IMR-90 (cell line): ENCODE measurements around the gene DAPK1. TPM values are rescaled to one million over a fixed set of nuclear protein-coding genes. Genes with fewer than 3 reads are reported as not detected.

Experiments used
- ATAC-seq: fragments of 200-7000 bp; cut with Tn5 transposase; 2 replicates; pipeline ENCODE4 v1.9.1; 2020; ENCODE audit warnings: low read depth, mild to moderate bottlenecking, moderate library complexity
- BruUV-seq: library from RNA; stranded (reverse); fragments of 400-500 nt; replicated peaks from 2 replicates; lab custom pipeline; 2021; lab: Mats Ljungman, UMichigan
- CTCF ChIA-PET: fragments of 300-600 bp; formaldehyde crosslinking; extraction: SDS; loops from one replicate; lab custom pipeline; 2021; ENCODE audit warnings: antibody characterized with exemption; lab: Yijun Ruan, JAX
- POLR2A ChIA-PET: fragments of 300-600 bp; sonication (Branson Sonifier 250); formaldehyde crosslinking; loops from one replicate; lab custom pipeline; 2022; ENCODE audit warnings: antibody characterized with exemption; ENCODE audit not compliant: unreplicated experiment; lab: Charles Lee
- DNase-seq: peaks from one replicate; pipeline ENCODE4 v3.0.0; 2013
- H2AFZ ChIP-seq: replicated peaks from 2 replicates; pipeline ENCODE3; 2013; ENCODE audit warnings: low read length, mild to moderate bottlenecking; ENCODE audit not compliant: poor library complexity
- H2AK5ac ChIP-seq: 2 replicates; pipeline ENCODE4 v1.6.1; 2013; ENCODE audit warnings: low read depth, low read length, inconsistent platforms
- H2AK9ac ChIP-seq: replicated peaks from 2 replicates; pipeline ENCODE3; 2013; ENCODE audit warnings: mild to moderate bottlenecking, low read depth, low read length, moderate library complexity; ENCODE audit not compliant: poor library complexity
- H2BK120ac ChIP-seq: 2 replicates; pipeline ENCODE4 v1.6.1; 2013; ENCODE audit warnings: low read depth, low read length, inconsistent platforms
- H2BK15ac ChIP-seq: 3 replicates; pipeline ENCODE4 v1.6.1; 2013; ENCODE audit warnings: low read depth, low read length, inconsistent platforms
- H2BK20ac ChIP-seq: 2 replicates; pipeline ENCODE4 v1.6.1; 2013; ENCODE audit warnings: low read depth, mild to moderate bottlenecking, inconsistent platforms, low read length, moderate library complexity
- H2BK5ac ChIP-seq: 2 replicates; pipeline ENCODE4 v1.6.1; 2013; ENCODE audit warnings: mild to moderate bottlenecking, low read depth, low read length, inconsistent platforms; ENCODE audit not compliant: poor library complexity, severe bottlenecking
- H3K14ac ChIP-seq: replicated peaks from 2 replicates; pipeline ENCODE4 v1.6.1; 2013; ENCODE audit warnings: low read depth, low read length, inconsistent platforms
- H3K18ac ChIP-seq: 2 replicates; pipeline ENCODE4 v1.6.1; 2013; ENCODE audit warnings: low read depth, low read length, control low read depth
- H3K23ac ChIP-seq: 2 replicates; pipeline ENCODE4 v1.6.1; 2013; ENCODE audit warnings: low read depth, low read length, inconsistent platforms
- H3K27ac ChIP-seq: 2 replicates; pipeline ENCODE4 v1.5.1; 2013; ENCODE audit warnings: mild to moderate bottlenecking, control low read depth, low read length; ENCODE audit not compliant: insufficient read depth
- H3K27me3 ChIP-seq: 2 replicates; pipeline ENCODE4 v1.6.1; 2013; ENCODE audit warnings: low read length; ENCODE audit not compliant: control insufficient read depth, insufficient read depth
- H3K36me3 ChIP-seq: 2 replicates; pipeline ENCODE4 v1.6.1; 2013; ENCODE audit warnings: low read length, mixed read lengths; ENCODE audit not compliant: control insufficient read depth, insufficient read depth
- H3K4ac ChIP-seq: 2 replicates; pipeline ENCODE4 v1.6.1; 2013; ENCODE audit warnings: low read depth, low read length, inconsistent platforms
- H3K4me1 ChIP-seq: 2 replicates; pipeline ENCODE4 v1.6.1; 2013; ENCODE audit warnings: low read length, mixed read lengths; ENCODE audit not compliant: control insufficient read depth, insufficient read depth
- H3K4me2 ChIP-seq: 2 replicates; pipeline ENCODE4 v1.6.1; 2013; ENCODE audit warnings: low read depth, mild to moderate bottlenecking, control low read depth, low read length, moderate library complexity
- H3K4me3 ChIP-seq: 2 replicates; pipeline ENCODE4 v1.5.1; 2013; ENCODE audit warnings: low read depth, mild to moderate bottlenecking, control low read depth, low read length, moderate library complexity; ENCODE audit not compliant: insufficient read depth
- H3K56ac ChIP-seq: 2 replicates; pipeline ENCODE4 v1.6.1; 2013; ENCODE audit warnings: low read length, inconsistent platforms; ENCODE audit not compliant: insufficient read depth; ENCODE audit errors: extremely low read depth
- H3K79me1 ChIP-seq, 2 experiments: 2 replicates each; pipeline ENCODE4 v1.6.1; 2013; ENCODE audit warnings: low read length in 2 of 2, inconsistent platforms in 1 of 2, low read depth in 1 of 2
- H3K9ac ChIP-seq: 2 replicates; pipeline ENCODE4 v1.6.1; 2013; ENCODE audit warnings: low read depth, low read length, control low read depth
- H3K9me1 ChIP-seq: 2 replicates; pipeline ENCODE4 v1.6.1; 2013; ENCODE audit warnings: low read length, inconsistent platforms; ENCODE audit not compliant: insufficient read depth
- H3K9me3 ChIP-seq: 2 replicates; pipeline ENCODE4 v1.6.1; 2013; ENCODE audit warnings: low read length; ENCODE audit not compliant: control insufficient read depth, insufficient read depth
- H4K20me1 ChIP-seq: 2 replicates; pipeline ENCODE4 v1.6.1; 2013; ENCODE audit warnings: low read length, inconsistent platforms; ENCODE audit not compliant: insufficient read depth
- H4K5ac ChIP-seq: 2 replicates; pipeline ENCODE4 v1.6.1; 2013; ENCODE audit warnings: mild to moderate bottlenecking, low read depth, low read length, control low read depth
- H4K8ac ChIP-seq, 2 experiments: 2 replicates each; pipeline ENCODE4 v1.6.1; 2013; ENCODE audit warnings: low read depth in 2 of 2, low read length in 2 of 2, control low read depth in 1 of 2, inconsistent platforms in 1 of 2
- H4K91ac ChIP-seq: 2 replicates; pipeline ENCODE4 v1.6.1; 2013; ENCODE audit warnings: low read depth, low read length, inconsistent platforms; ENCODE audit not compliant: insufficient read depth
- CHD1 ChIP-seq: IDR thresholded peaks from 2 replicates; pipeline ENCODE4 v1.6.1; 2012; ENCODE audit warnings: low read depth, low read length, improper control_type of control experiment
- CTCF ChIP-seq: conservative IDR thresholded peaks from 2 replicates; pipeline ENCODE4 v1.5.1; 2012; ENCODE audit warnings: mild to moderate bottlenecking, low read depth, low read length, improper control_type of control experiment
- ELK1 ChIP-seq: fragments of 150-350 bp; IDR thresholded peaks from 2 replicates; pipeline ENCODE4 v1.6.1; 2016; ENCODE audit warnings: low read depth, mild to moderate bottlenecking, low read length, moderate library complexity, borderline replicate concordance
- FOS ChIP-seq: fragments of 150-350 bp; IDR thresholded peaks from 2 replicates; pipeline ENCODE4 v1.6.1; 2016; ENCODE audit warnings: low read depth, low read length
- MAZ ChIP-seq: IDR thresholded peaks from 2 replicates; pipeline ENCODE4 v1.6.1; 2012; ENCODE audit warnings: low read depth, mild to moderate bottlenecking, low read length, improper control_type of control experiment, moderate library complexity, borderline replicate concordance
- NFE2L2 ChIP-seq: fragments of 150-350 bp; IDR thresholded peaks from 2 replicates; pipeline ENCODE4 v1.6.1; 2016; ENCODE audit warnings: low read depth, mild to moderate bottlenecking, low read length
- RAD21 ChIP-seq: IDR thresholded peaks from 2 replicates; pipeline ENCODE4 v1.6.1; 2012; ENCODE audit warnings: low read length, improper control_type of control experiment
- WGBS, 2 experiments: methylation state at CpG; one replicate each; pipeline versions ENCODE4 v1.1.5 to v1.1.7; 2013; ENCODE audit warnings: missing lambda C conversion rate in 2 of 2; ENCODE audit not compliant: insufficient read length in 1 of 2; ENCODE audit errors: extremely low coverage in 2 of 2; 5-methylcytosine and 5-hydroxymethylcytosine counted together
- dilution Hi-C: fragments of 300-500 bp; cut with HindIII; formaldehyde crosslinking; loops from one replicate; pipeline ENCODE4 v1.14.3; 2018; ENCODE audit warnings: low sequenced_read_pairs; ENCODE audit not compliant: unreplicated experiment
- in situ Hi-C: fragments of 300-500 bp; cut with MboI; formaldehyde crosslinking; loops from 3 replicates; pipeline ENCODE4 v1.14.3; 2019; ENCODE audit warnings: low sequenced_read_pairs, inconsistent platforms, mixed read lengths
- intact Hi-C: fragments of 100-400 bp; cut with micrococcal nuclease; formaldehyde crosslinking; loops from 2 replicates; pipeline ENCODE4 v1.10.0; 2022
- polyA plus RNA-seq, 3 experiments: library from polyadenylated mRNA; depleted of rRNA; stranded (reverse); fragments of >200 nt; gene quantifications; 2 replicates each; pipeline ENCODE4 v1.2.3, GENCODE V29; 2012; ENCODE audit warnings: low replicate concordance in 1 of 3
- total RNA-seq: library from RNA; depleted of rRNA; stranded (reverse); fragments of >200 nt; gene quantifications from 2 replicates; pipeline ENCODE4 v1.2.3, GENCODE V29; 2012

Gene DAPK1
- total and polyA plus RNA-seq, 2 of the 4 experiments (the other 2 are of a cell fraction): under 0.01 to 0.03 TPM

- no peak overlapping the region for H3K56ac ChIP-seq
- H3K4me3 ChIP-seq: no peak overlapping the region
- POLR2A ChIA-PET: no interaction called here
- H3K18ac ChIP-seq: no peak overlapping the region
- no peaks in the 10 kb centered on the region for H4K20me1 ChIP-seq
- ATAC-seq: no peak
- no peak overlapping the region for H3K9ac ChIP-seq
- no peaks in the 10 kb centered on the region for H3K79me1 ChIP-seq
- H2AK9ac ChIP-seq: no peak overlapping the region
- H4K5ac ChIP-seq: no peak overlapping the region
- WGBS, 2 experiments: 87% methylated on average over 7 of the region's 16 CpGs; no CpG with 5 or more reads in 1 of the 2 experiments
- in situ Hi-C loops (no loop called here), dilution Hi-C loops (no loop called here), intact Hi-C loops (no loop called here)
- H2AK5ac ChIP-seq: no peak overlapping the region
- no peak overlapping the region for H3K27ac ChIP-seq
- CTCF ChIA-PET: interaction anchor here (0.9 kb wide), 1 partner anchor 17 kb away, joined by 3 read pairs; no protein-coding TSS in a partner anchor
- no peak overlapping the region for H3K23ac ChIP-seq
- no TSS peak for BruUV-seq
- peaks cover 6% of the 10 kb centered on the region for H3K27me3 ChIP-seq
- H2AFZ ChIP-seq: no peak overlapping the region
- TF ChIP-seq ELK1 (no peak), CHD1 (no peak), NFE2L2 (no peak), FOS (no peak), MAZ (no peak), RAD21 (no peak), CTCF (no peak)
- no peak overlapping the region for H2BK15ac ChIP-seq
- H4K91ac ChIP-seq: no peak overlapping the region
- H3K36me3 ChIP-seq: no peaks in the 10 kb centered on the region
- no peak overlapping the region for H4K8ac ChIP-seq
- H2BK20ac ChIP-seq: no peak overlapping the region
- H3K14ac ChIP-seq: no peak overlapping the region
- no peaks in the 10 kb centered on the region for H3K9me1 ChIP-seq
- H3K4me1 ChIP-seq: no peaks in the 10 kb centered on the region
- no peak overlapping the region for H2BK5ac ChIP-seq
- H3K4ac ChIP-seq: no peak overlapping the region
- no peaks in the 10 kb centered on the region for H3K9me3 ChIP-seq
- no peak overlapping the region for H2BK120ac ChIP-seq
- no peak overlapping the region for H3K4me2 ChIP-seq
- DNase-seq: no peak
Observed at GRCh38 chr9:87657893-87658292, 160.2 kb downstream of the DAPK1 start.
